HepG2 (cell line): ENCODE data around the gene DNAJB11. TPM values are rescaled to one million over a fixed set of nuclear protein-coding genes. Genes with fewer than 3 reads are reported as not detected.
A peak's percentile ranks its signal among the peaks of the same experiment; 100 is the strongest.

Source experiments
- HMG20A ChIP-seq: IDR thresholded peaks from 2 replicates; pipeline ENCODE4 v1.6.1; 2016; ENCODE audit warnings: borderline replicate concordance
- HMGXB3 ChIP-seq: sonication (generic); formaldehyde crosslinking; IDR thresholded peaks from 2 replicates; pipeline ENCODE4 v1.4.0; 2020; ENCODE audit warnings: missing genetic modification reagents, borderline replicate concordance
- KDM2A ChIP-seq: sonication (generic); formaldehyde crosslinking; IDR thresholded peaks from 2 replicates; pipeline ENCODE4 v1.4.0; 2020; ENCODE audit warnings: low read depth, missing genetic modification reagents, borderline replicate concordance
- PAX8 ChIP-seq: sonication (generic); formaldehyde crosslinking; IDR thresholded peaks from 2 replicates; pipeline ENCODE4 v1.8.0; 2022; ENCODE audit warnings: mild to moderate bottlenecking, missing genetic modification reagents, borderline replicate concordance
- RBFOX2 ChIP-seq: fragments of 200-400 bp; formaldehyde crosslinking; IDR thresholded peaks from 2 replicates; pipeline ENCODE4 v1.6.1; 2017; ENCODE audit warnings: low read depth, mild to moderate bottlenecking, low read length
- SKIL ChIP-seq: sonication (generic); formaldehyde crosslinking; IDR thresholded peaks from 2 replicates; pipeline ENCODE4 v1.8.0; 2022; ENCODE audit warnings: missing genetic modification reagents, mild to moderate bottlenecking, moderate library complexity, borderline replicate concordance
- TCF7L2 ChIP-seq: IDR thresholded peaks from 2 replicates; pipeline ENCODE4 v1.6.1; 2011; ENCODE audit warnings: mild to moderate bottlenecking, low read depth, low read length, moderate library complexity
- YEATS4 ChIP-seq: sonication (generic); formaldehyde crosslinking; IDR thresholded peaks from 2 replicates; pipeline ENCODE4 v1.4.0; 2020; ENCODE audit warnings: missing genetic modification reagents, borderline replicate concordance
- ZBTB46 ChIP-seq: sonication (generic); formaldehyde crosslinking; IDR thresholded peaks from 2 replicates; pipeline ENCODE4 v1.4.0; 2020; ENCODE audit warnings: mild to moderate bottlenecking, missing genetic modification reagents, borderline replicate concordance
- ZNF431 ChIP-seq: sonication (generic); formaldehyde crosslinking; IDR thresholded peaks from 2 replicates; pipeline ENCODE4 v1.9.0; 2022; ENCODE audit warnings: missing genetic modification reagents, low read depth, mild to moderate bottlenecking, borderline replicate concordance
- ZNF614 ChIP-seq: IDR thresholded peaks from 2 replicates; pipeline ENCODE4 v1.6.1; 2018; ENCODE audit warnings: missing biosample characterization, missing genetic modification reagents, inconsistent platforms, borderline replicate concordance
- polyA plus RNA-seq, 8 experiments: library from polyadenylated mRNA; depleted of rRNA in 3 of 8; stranded (reverse) in 7 of 8; unstranded in 1 of 8; fragments of >200 nt; fragmentation: Illumina TruSeq in 4 of 8; extraction: Trizol in 4 of 8; gene quantifications; 2 replicates each; pipeline versions ENCODE4 v1.2.1 to v1.2.3, GENCODE V29; 2011 to 2016; ENCODE audit warnings: low read depth in 4 of 8, missing spikeins in 1 of 8, mixed read lengths in 1 of 8; ENCODE audit not compliant: insufficient read depth in 1 of 8
- total RNA-seq, 5 experiments: library from RNA; depleted of rRNA; stranded (reverse); fragments of >200 nt; fragmentation: Illumina TruSeq; extraction: Trizol; gene quantifications; 2 replicates each; pipeline ENCODE4 v1.2.3, GENCODE V29; 2016; ENCODE audit warnings: low read depth in 1 of 5
- TF ChIP-seq, protein P1 (sequence below): sonication (generic); formaldehyde crosslinking; IDR thresholded peaks from 2 replicates; pipeline ENCODE4 v1.5.1; 2020; ENCODE audit warnings: mild to moderate bottlenecking, moderate library complexity, missing genetic modification reagents
- TF ChIP-seq, protein P2 (sequence below): sonication (generic); formaldehyde crosslinking; IDR thresholded peaks from 2 replicates; pipeline ENCODE4 v1.4.0; 2020; ENCODE audit warnings: mild to moderate bottlenecking, missing genetic modification reagents

The DNAJB11 gene
- total and polyA plus RNA-seq, 2 of the 13 experiments (the other 11 are each of a cell fraction or from before 2014, with no cell fraction given): 41.0 to 132 TPM

- TF ChIP-seq HMGXB3 (CRISPR knock-in tag): peak; percentile 61; the same call in 1 of the 2 replicates
- TF ChIP-seq, protein P1, sequence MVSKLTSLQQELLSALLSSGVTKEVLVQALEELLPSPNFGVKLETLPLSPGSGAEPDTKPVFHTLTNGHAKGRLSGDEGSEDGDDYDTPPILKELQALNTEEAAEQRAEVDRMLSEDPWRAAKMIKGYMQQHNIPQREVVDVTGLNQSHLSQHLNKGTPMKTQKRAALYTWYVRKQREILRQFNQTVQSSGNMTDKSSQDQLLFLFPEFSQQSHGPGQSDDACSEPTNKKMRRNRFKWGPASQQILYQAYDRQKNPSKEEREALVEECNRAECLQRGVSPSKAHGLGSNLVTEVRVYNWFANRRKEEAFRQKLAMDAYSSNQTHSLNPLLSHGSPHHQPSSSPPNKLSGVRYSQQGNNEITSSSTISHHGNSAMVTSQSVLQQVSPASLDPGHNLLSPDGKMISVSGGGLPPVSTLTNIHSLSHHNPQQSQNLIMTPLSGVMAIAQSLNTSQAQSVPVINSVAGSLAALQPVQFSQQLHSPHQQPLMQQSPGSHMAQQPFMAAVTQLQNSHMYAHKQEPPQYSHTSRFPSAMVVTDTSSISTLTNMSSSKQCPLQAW (CRISPR knock-in tag): peak; percentile 52; the same call in 1 of the 2 replicates
- TF ChIP-seq KDM2A (CRISPR knock-in tag): peak; percentile 52; the same call in 1 of the 2 replicates
- no peak for TF ChIP-seq ZBTB46 (CRISPR knock-in tag)
- TF ChIP-seq, protein P2, sequence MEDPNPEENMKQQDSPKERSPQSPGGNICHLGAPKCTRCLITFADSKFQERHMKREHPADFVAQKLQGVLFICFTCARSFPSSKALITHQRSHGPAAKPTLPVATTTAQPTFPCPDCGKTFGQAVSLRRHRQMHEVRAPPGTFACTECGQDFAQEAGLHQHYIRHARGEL (CRISPR knock-in tag): no peak
- peak; percentile 75; the same call in 1 of the 2 replicates for TF ChIP-seq ZNF431 (CRISPR knock-in tag)
- no peak for TF ChIP-seq TCF7L2
- TF ChIP-seq HMG20A (CRISPR knock-in tag): peak; percentile 26; the same call in 1 of the 2 replicates
- TF ChIP-seq PAX8 (CRISPR knock-in tag): no peak
- TF ChIP-seq YEATS4 (CRISPR knock-in tag): 0 out of 2 replicates have a peak, but pooled peaks have one; percentile 28
- peak; percentile 55; the same call in 1 of the 2 replicates for TF ChIP-seq SKIL
- peak; percentile 57; the same call in 1 of the 2 replicates for TF ChIP-seq ZNF614
- no peak; the same call in 1 of the 2 replicates for TF ChIP-seq RBFOX2
Observed at GRCh38 chr3:186621894-186622650, 51.6 kb downstream of the DNAJB11 start (continued).
